NCI-H187 treated with DMSO at 0.1 percent for 48 hours (cell line): ENCODE data around the gene NDST4.

Experiments used
- DNase-seq: peaks from one replicate; lab custom pipeline; 2025; lab: John Stamatoyannopoulos, UW

NDST4 gene

DNA sequence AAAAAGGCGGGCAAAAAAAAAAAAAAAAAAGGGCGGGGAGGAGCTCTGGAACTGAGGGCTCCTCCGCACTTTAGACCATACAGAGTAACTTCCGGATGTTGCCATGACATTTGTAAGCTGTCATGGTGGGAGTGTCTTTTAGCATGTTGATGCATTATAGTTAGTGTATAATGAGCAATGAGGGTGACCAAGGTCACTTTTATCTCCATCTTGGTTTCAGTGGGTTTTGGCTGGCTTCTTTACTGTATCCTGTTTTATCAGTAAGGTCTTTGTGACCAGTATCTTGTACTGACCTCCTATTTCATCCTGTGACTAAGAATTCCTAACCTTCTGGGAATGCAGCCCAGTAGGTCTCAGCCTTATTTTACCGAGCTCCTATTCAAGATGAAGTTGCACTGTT, 321.4 kb downstream of the NDST4 start:
- no peak for DNase-seq

- DNase-seq: no peak
Measured at GRCh38 chr4:114785570-114785969, 327.9 kb downstream of the NDST4 start.

- no peak for DNase-seq
Measured at GRCh38 chr4:114783215-114783595, 330.2 kb downstream of the NDST4 start.

DNA sequence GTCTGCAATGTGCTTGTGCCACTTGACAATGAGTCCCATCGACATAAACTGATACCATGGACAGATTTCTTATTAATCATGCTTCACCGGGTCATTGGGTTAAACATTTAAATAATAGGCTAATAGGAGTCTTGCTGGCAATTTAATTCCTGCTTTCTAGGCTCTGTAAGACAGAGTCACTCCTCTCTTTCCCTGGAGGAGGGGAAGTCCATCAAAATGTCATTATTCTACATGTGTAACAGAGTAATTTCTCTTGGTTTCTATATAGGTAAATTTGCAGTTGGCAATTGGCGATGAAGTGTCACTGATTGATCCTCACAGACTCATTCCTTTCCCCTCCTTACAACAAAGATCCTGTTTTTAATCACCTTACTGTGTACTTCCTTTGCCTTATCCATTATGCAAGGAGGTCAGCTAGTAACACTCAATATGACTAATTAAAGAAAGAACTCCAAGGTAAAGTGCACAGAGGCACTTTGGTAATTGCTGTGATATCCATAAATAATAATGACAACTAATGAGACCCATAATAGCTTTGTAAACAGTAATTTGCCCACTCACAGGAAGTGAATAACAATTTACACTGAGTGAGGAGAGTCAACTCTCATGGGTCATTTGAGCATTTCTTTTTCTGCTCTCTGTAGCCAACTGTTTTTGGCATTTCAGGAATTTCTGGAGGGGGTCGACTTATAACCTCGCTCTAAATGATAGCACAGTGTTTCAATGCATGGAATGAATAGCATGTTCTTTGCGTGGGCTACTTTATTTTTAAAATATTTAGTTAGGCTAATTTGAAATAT, 330.8 kb downstream of the NDST4 start:
- DNase-seq: no peak

DNA sequence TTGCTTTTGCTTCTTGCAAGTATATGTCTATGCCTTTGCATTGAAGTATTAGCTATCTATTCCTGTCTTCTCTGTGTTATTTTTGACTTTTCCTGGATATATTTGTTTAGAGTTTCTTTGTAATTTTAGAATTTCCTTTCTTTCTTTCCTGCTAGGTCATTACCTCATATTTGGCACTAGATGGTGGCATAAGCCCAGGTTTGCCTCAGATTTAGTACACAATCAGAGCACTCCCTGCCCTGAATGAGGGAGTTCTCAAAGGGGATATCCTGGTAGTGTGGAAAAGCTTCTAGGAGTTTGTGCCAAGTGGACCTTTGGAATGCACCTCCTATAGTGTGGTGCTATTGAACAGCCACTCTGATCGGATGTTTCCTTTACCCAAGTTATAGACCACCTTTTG, 333.2 kb downstream of the NDST4 start:
- no peak for DNase-seq
